ENCODE data around the gene CFAP221.

The CFAP221 gene

GRCh38 chr2:119544075-119544938 lies at the start of gene CFAP221:
Gene CFAP221, plus strand, starts transcription at chr2:119544449. Its CDS starts 1,683 bp downstream, at chr2:119546132.
- peak in 12 of 14 donors; percentile 9 to 86 (median 58) for DNase-seq

- no peak for DNase-seq
These were observed 48.3 kb upstream of the CFAP221 start for GRCh38 chr2:119495948-119496347.

DNA sequence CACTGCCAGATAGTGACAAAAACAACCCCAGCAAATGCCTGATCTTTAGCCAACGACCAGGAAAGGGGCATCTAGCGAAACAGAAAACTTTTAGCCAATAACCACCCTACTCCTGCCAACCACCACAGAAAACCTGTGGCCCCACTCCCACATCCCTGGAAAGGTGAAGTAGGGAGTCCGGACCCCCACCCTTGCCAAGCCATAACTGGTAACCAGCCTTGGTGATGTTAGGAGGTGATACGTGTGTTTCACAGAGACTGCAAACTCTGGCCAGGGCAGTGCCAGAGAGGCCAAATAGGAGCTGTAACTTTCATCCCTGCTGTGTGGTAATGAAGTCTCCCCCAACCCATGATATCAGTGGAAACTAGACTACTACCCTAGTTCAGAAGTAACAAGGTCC lies 47.6 kb upstream of the CFAP221 start:
- DNase-seq = no peak

- no peak for DNase-seq
These were observed 35.5 kb upstream of the CFAP221 start for GRCh38 chr2:119508756-119509155.

- no peak for DNase-seq
These were observed 32.3 kb upstream of the CFAP221 start for GRCh38 chr2:119511989-119512388.

GRCh38 chr2:119512946-119513345 lies 31.3 kb upstream of the CFAP221 start:
- no peak for DNase-seq

DNA sequence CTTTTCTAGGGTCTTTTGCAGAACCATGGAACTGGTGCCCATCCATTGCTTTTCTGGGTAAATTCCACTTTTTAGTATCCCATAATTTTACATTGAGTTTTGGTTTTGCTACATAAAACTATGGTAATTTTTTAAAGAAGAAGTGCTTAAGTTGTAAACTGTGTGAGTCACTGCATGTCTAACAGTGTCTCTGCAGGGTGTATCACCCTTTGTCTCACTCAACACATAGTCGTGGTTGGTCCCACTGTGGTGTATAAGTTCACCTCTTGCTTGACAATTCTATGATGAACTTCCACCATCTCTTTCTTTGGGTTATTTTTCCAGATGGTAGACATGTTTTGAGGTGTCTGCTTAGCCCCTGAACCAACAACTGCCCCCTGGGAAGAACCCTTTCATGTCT lies 30.4 kb upstream of the CFAP221 start:
- no peak for DNase-seq

DNA sequence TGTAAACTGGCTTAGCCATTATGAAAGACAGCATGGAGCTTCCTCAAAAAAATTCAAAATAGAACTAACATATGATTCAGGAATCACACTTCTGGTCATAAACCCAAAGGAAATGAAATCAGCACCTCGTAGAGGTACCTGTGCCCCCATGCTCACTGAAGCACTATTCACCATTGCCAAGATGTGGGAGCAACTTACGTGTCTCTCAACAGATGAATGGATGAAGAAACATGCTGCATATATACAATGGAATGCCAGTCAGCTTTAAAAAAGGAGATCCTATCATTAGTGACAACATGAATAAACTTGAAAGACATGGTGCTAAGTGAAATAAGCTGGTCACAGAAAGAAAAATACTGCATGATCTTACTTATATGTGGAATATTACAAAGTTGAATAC lies 28.1 kb upstream of the CFAP221 start:
- DNase-seq = no peak

DNA sequence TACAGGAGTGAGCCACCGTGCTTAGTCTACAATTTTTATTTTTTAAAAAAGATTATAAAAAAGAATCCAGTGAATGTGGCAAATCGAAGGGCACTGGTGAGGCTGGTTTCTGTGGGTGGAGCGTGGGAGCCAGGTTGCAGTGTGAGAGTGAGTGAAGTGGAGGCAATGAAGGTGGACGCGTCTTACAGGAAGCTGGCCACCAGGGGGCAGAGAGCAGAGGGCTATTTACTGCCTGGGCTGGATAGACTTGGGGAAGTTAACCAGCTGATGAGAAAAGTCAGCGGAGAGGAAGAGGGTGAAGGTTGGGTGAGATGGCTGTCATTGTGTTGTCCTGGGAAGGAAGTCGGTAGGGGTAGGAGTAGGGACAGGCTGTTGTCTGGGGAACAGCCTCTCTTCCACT lies 26.8 kb upstream of the CFAP221 start:
- DNase-seq = no peak

DNA sequence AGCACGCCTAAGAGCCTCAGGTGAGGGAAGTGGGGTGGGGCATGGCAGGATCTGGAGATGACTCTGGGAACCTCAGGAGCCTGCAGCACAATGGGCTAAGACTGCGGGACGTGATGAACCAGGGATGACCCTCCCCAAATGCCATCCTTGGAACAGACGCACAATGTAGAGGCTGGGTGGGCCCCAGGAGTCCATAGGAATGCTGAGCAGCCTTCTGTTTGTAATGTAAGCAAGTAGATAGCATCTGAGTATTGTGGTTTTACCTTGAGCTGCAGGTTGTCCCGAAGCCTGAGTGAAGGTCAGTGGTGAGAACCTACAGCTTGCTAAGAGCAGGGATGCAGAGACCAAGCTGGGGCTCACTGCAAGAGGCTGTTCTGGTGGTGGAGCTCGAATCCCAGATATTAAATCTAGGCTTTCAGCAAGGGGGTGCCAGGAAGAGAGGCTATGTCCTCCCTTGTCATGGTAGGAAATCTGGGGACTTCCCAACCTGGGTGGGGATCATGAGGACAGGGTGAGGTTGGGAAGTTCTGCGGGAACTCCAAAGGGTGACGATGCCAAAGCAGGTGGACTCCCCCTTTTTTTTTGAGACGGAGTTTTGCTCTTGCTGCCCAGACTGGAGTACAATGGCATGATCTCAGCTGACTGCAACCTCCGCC lies 25.7 kb upstream of the CFAP221 start:
- no peak for DNase-seq

GRCh38 chr2:119519057-119519408 lies 25.2 kb upstream of the CFAP221 start:
- DNase-seq = no peak

DNA sequence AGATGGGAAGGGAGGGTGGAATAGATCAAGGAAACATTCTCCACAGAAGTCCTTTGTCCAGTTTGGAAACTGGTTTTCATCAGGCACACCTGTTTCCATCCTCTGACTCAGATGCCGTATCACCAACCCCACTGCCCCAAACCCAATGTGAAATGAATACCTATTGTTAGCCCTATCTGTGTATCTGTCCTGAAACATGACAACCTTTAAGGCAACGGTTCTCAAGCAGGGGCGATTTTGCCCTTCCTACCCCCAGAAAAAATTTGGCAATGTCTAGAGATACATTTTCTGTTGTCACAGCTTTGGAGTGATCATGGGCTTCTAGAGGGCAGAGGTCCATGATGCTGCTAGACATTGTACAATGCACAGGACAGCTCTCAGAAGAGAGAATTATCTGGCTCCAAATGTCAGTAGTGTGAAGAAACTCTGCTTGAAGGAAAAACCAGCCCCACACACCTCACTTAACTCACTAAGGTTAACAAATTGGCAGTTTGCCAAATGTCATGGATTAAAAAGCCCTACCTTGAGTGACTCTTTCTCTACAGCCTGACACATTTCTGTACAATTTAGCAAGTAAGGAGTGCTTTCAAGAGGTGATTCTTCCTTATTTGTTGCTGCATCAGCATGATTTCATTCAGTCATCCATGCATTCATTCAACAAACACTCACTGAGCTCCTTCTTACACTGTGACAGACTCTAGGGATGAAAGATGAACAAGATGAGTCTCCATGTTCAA lies 23.4 kb upstream of the CFAP221 start:
- DNase-seq = no peak

GRCh38 chr2:119521433-119522050 lies 22.7 kb upstream of the CFAP221 start:
- no peak for DNase-seq

GRCh38 chr2:119522671-119523070 lies 21.6 kb upstream of the CFAP221 start:
- no peak for DNase-seq

- DNase-seq = no peak
These were observed 20.8 kb upstream of the CFAP221 start for GRCh38 chr2:119523383-119523951.

DNA sequence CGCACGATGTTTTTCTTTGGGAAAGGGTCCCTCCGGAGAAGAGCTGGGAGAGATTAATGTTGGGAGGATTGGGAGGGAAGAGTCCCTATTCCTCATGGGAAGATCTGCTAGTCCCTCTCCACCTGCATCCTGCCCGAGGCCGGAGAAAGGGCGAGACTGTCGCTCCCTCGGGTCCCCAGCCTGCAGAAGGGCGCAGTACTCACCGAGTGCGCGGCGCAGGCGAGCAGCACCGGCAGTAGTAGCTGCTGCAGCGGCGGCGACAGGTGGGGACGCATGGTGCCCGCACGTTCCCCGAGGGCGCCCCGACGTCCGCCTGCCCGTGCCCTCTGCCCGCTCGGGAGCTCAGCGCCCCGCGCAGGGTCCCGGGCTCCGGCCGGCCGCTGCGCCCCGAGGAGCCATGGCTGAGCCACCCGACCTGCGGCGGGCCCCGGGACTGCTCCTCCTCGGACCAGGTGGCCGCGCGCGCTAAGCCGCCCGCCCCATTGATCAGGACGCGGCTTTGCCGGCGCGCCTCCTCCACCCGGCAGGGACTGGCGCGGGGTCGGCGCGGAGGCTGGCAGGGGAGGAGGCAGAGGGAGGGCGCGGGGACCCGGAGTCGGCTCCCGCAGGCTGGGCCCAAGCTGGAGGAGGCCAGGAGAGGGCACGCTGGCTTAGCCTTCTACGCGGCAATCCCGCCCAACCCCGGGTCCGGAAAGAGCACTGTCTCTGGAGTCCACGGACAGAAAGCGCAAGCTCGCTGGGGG lies 20.1 kb upstream of the CFAP221 start, which contains the start of gene SCTR:
TSS of gene SCTR (minus strand) at position 532 of the 743 bp plus-strand sequence. CDS start at position 275, 257 bp downstream.
- no peak for DNase-seq

- DNase-seq = no peak
These were observed 18.6 kb upstream of the CFAP221 start for GRCh38 chr2:119525614-119526013.

GRCh38 chr2:119527999-119528398 lies 16.2 kb upstream of the CFAP221 start:
- no peak for DNase-seq

DNA sequence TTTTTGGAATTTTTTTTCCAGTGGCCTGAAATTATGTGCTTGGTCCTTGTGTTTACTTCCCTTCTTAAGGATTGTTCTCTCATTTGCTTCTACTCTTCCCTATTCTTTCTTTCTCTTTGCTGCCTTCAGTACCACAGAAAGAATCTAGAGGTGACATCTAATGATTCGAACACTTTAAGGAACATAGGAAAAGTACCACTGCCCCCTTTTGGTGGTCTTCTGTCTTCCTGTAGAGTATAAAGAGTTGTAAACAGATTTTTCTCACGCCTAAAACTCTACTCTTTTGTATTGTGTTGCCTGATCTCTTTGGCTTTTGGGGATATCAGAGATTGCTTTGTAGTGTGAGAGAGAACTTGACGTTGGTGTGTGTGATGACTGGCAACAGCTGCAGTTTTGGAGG lies 13.0 kb upstream of the CFAP221 start:
- no peak for DNase-seq

- no peak for DNase-seq
These were observed 10.7 kb upstream of the CFAP221 start for GRCh38 chr2:119533560-119533959.

- DNase-seq = no peak
These were observed 8.0 kb upstream of the CFAP221 start for GRCh38 chr2:119536211-119536610.

- no peak for DNase-seq
These were observed 7.5 kb upstream of the CFAP221 start for GRCh38 chr2:119536707-119537106.

All from C1 segment of cervical spinal cord (tissue), 14 donors.